AG10803 (cell line): Measurements from ENCODE around the gene CACNA2D1.

Source experiments
- DNase-seq: peaks from one replicate; pipeline ENCODE4 v3.0.0; 2010; ENCODE audit warnings: low read depth
- H3K4me3 ChIP-seq: 2 replicates; pipeline ENCODE4 v1.5.1; 2011; ENCODE audit warnings: mild to moderate bottlenecking, low read length, control low read depth
- CTCF ChIP-seq: conservative IDR thresholded peaks from 2 replicates; pipeline ENCODE4 v1.5.1; 2011; ENCODE audit warnings: mild to moderate bottlenecking, low read length, control low read depth, inconsistent platforms

The CACNA2D1 gene

GRCh38 chr7:82423446-82423845 is 20.1 kb downstream of the CACNA2D1 start:
- no peak for TF ChIP-seq CTCF
- no peak overlapping the region for H3K4me3 ChIP-seq
- no peak for DNase-seq

GRCh38 chr7:82419200-82419599 is 24.4 kb downstream of the CACNA2D1 start:
- no peak overlapping the region for H3K4me3 ChIP-seq
- no peak for DNase-seq
- no peak for TF ChIP-seq CTCF

DNA sequence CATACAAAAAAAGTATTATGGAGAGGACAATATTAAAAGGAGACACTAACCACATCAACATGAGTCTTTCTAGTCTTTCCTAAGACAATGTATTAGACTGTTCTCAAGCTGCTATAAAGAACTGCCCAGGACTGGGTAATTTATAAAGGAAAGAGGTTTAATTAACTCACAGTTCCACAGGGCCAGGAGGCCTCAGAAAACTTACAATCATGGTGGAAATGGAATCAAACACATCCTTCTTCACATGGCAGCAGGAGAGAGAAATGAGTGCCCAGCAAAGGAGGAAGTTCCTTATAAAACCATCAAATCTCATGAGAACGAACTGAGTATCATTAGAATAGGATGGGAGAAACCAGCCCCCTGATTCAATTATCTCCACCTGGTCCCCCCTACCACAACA is 25.7 kb downstream of the CACNA2D1 start:
- DNase-seq: no peak
- no peak for TF ChIP-seq CTCF
- H3K4me3 ChIP-seq: no peak overlapping the region

GRCh38 chr7:82416402-82416801 is 27.2 kb downstream of the CACNA2D1 start:
- H3K4me3 ChIP-seq: no peak overlapping the region
- no peak for TF ChIP-seq CTCF
- no peak for DNase-seq

DNA sequence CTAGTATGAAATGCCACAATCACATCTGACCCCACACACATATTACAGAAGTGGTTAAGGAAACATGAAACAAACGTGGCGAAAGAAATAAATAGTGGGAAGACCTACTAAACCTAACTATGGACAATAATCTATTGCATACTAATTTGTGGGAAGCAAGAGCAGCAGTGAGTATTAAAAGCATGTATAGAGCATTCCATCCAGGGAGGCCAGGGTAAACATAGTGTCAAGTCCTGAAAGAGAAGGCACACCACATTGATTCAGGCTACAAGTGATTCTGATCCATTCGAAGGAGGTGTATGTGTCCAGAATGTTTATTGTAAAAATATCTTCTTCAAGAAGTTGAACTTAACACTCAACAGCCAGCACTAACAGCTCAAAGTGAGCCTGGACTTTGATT is 29.2 kb downstream of the CACNA2D1 start:
- no peak overlapping the region for H3K4me3 ChIP-seq
- no peak for DNase-seq
- no peak for TF ChIP-seq CTCF

GRCh38 chr7:82413237-82413636 is 30.3 kb downstream of the CACNA2D1 start:
- no peak overlapping the region for H3K4me3 ChIP-seq
- TF ChIP-seq CTCF: no peak
- DNase-seq: peak; percentile 20

DNA sequence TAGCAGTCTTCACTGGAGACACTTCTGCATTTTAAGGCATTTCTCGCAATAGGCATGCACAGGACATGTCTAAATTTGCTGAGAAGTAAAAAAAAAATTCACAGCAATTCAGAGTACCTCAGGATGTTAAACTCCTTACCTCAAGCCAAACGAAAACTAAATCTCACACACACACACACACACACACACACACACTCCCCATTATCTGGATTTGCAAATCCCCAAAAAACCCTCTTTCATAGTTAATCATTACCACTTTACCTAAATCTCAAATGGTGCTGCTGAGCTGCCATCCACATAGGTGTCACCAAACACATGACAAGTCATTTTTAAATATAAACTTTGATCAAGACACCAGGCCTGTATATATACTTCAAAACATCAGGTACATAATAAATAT is 31.8 kb downstream of the CACNA2D1 start:
- no peak overlapping the region for H3K4me3 ChIP-seq
- no peak for TF ChIP-seq CTCF
- no peak for DNase-seq
